CD4-positive, alpha-beta memory T cell (primary cell): ENCODE measurements around the gene NFE2L1. TPM values are rescaled to one million over a fixed set of nuclear protein-coding genes. Genes with fewer than 3 reads are reported as not detected.

Experiments
- microRNA-seq: library from miRNA; unstranded; fragments of <30 nt; microRNA quantifications from one replicate; pipeline ENCODE4 v1.2.0, GENCODE V29; 2021; ENCODE audit warnings: borderline replicate concordance, borderline number of aligned reads, borderline microRNAs expressed, mixed read lengths
- polyA plus RNA-seq, 2 donors: library from polyadenylated mRNA; unstranded; fragments of 300-500 nt; fragmentation: Illumina TruSeq; gene quantifications; one replicate each; pipeline ENCODE4 v1.2.3, GENCODE V29; 2021
- total RNA-seq, 2 experiments: library from RNA; stranded (reverse); gene quantifications; one replicate each; pipeline ENCODE4 v1.2.3, GENCODE V29; 2021

NFE2L1 gene
- total and polyA plus RNA-seq, 4 experiments from 2014 or later = 2.9 to 62.5 (median 34.8) TPM

Small RNAs within 50 kb of the gene (microRNA-seq; reads per million reads assigned to microRNA genes)
- gene MIR152 = 7.2 reads per million, percentile 33 among the genes with 10 or more reads in this experiment

Other genes with a start within 250 kb of the NFE2L1 start
- gene OSBPL7, start 226.6 kb upstream of the NFE2L1 start, total RNA-seq = 10 to 100 TPM; 46.5 to 50.4 TPM
- 1 to 10 TPM; 1.6 to 7.9 TPM for gene OSBPL7, start 226.6 kb upstream of the NFE2L1 start, polyA plus RNA-seq
- gene MRPL10, start 216.8 kb upstream of the NFE2L1 start, total RNA-seq = 10 to 100 TPM; 39.6 to 41.4 TPM
- gene MRPL10, start 216.8 kb upstream of the NFE2L1 start, polyA plus RNA-seq = 10 to 100 TPM; 45.9 to 69.6 TPM
- gene LRRC46, start 216.7 kb upstream of the NFE2L1 start, total RNA-seq = under 1 TPM; 0.23 to 0.69 TPM
- gene LRRC46, start 216.7 kb upstream of the NFE2L1 start, polyA plus RNA-seq = not detected
- 10 to 100 TPM; 26.4 to 30.5 TPM for gene SCRN2, start 207.1 kb upstream of the NFE2L1 start, total RNA-seq
- 10 to 100 TPM; 15.7 to 19.5 TPM for gene SCRN2, start 207.1 kb upstream of the NFE2L1 start, polyA plus RNA-seq
- gene SP6, start 197.2 kb upstream of the NFE2L1 start, total RNA-seq = not detected
- not detected for gene SP6, start 197.2 kb upstream of the NFE2L1 start, polyA plus RNA-seq
- gene SP2, start 152.1 kb upstream of the NFE2L1 start, total RNA-seq = 10 to 100 TPM; 39.6 to 39.9 TPM
- 10 to 100 TPM in 1 of 2 donors, 1 to 10 TPM in 1; 3.0 to 17.1 TPM for gene SP2, start 152.1 kb upstream of the NFE2L1 start, polyA plus RNA-seq
- 10 to 100 TPM; 12.1 TPM for gene PNPO, start 106.8 kb upstream of the NFE2L1 start, total RNA-seq
- gene PNPO, start 106.8 kb upstream of the NFE2L1 start, polyA plus RNA-seq = 10 to 100 TPM; 19.9 to 23.4 TPM
- gene PRR15L, start 90.5 kb upstream of the NFE2L1 start, total RNA-seq = not detected
- gene PRR15L, start 90.5 kb upstream of the NFE2L1 start, polyA plus RNA-seq = under 1 TPM in 1 of 2 donors, not detected in 1; 0.11 TPM
- 100 to 1,000 TPM; 340 to 343 TPM for gene CDK5RAP3, start 77.2 kb upstream of the NFE2L1 start, total RNA-seq
- 10 to 100 TPM; 75.1 to 99.2 TPM for gene CDK5RAP3, start 77.2 kb upstream of the NFE2L1 start, polyA plus RNA-seq
- gene COPZ2, start 10.6 kb upstream of the NFE2L1 start, total RNA-seq = 1 to 10 TPM; 1.9 to 2.0 TPM
- gene COPZ2, start 10.6 kb upstream of the NFE2L1 start, polyA plus RNA-seq = 1 to 10 TPM; 1.6 to 1.9 TPM
- 10 to 100 TPM; 33.9 to 37.1 TPM for gene CBX1, start 53.1 kb downstream of the NFE2L1 start, total RNA-seq
- 10 to 100 TPM; 10.1 to 19.8 TPM for gene CBX1, start 53.1 kb downstream of the NFE2L1 start, polyA plus RNA-seq
- gene SNX11, start 59.4 kb downstream of the NFE2L1 start, total RNA-seq = 10 to 100 TPM; 20.8 to 22.0 TPM
- 10 to 100 TPM; 17.9 to 18.1 TPM for gene SNX11, start 59.4 kb downstream of the NFE2L1 start, polyA plus RNA-seq